ENCODE data around the gene HOXB4.

Gene HOXB4

DNA sequence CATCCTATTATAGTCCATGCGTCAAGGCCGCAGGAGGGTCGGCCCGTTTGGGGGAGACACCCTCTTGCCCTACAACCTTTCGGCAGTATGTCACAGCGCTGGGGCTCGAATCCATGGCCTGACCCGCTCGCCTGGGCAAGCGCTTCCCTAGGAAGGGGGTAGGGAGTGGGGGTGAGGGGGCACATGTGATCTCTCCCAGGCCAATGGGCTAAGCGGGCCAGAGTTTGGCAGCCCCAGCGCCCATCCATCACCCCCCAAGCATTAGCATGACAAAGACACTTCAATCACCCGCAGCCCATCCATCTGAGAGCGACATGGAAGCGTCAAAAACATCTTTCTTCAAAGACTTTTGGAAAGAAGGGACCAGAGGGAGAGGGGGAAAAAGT lies 47.3 kb downstream of the HOXB4 start, which contains the start of gene HOXB1:
Gene HOXB1, minus strand, starts transcription at position 125 of the 386 bp plus-strand sequence. Its CDS starts 107 bp downstream, at position 18.
- DNase-seq (ENCODE audit: low spot score): no peak

DNA sequence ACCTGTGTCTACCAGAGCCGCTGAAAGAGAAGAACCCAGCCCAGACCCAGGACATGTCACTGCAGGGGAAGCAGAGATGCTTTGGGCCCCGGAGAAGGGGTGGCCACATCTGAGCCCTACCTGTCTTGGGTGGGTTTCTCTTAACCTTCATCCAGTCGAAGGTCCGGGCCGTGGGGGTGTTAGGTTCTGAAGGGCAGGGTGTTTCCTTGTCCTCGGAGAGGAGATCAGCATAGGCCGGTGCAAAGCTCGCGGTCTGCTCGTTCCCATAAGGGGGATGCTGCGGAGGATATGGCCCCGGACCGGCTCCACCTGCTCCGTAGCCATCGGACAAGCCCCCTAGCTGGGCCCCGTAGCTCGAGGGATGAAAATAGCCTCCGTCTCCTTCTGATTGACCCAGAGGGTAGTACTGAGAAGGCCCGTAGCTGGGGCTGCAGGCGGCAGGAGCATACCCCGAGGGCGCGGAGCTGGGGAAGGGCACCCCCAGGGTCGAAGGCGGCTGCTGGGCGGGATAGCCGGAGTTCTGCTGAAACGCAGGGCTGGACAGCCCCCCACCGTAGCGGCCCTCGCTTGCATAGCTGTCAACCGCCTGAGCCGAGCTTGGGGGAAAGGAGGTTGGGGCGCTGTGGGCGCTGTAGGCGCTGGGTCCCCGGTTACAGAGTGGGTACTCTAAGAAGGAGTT lies 47.8 kb downstream of the HOXB4 start:
- no peak for DNase-seq (ENCODE audit: low spot score)

- no peak for DNase-seq (ENCODE audit: low spot score)
Observed at GRCh38 chr17:48529683-48530009, 48.5 kb downstream of the HOXB4 start.

- no peak for DNase-seq (ENCODE audit: low spot score)
Observed at GRCh38 chr17:48528936-48529682, 49.0 kb downstream of the HOXB4 start.

GRCh38 chr17:48528153-48528935 lies 49.8 kb downstream of the HOXB4 start:
- no peak for DNase-seq (ENCODE audit: low spot score)

DNA sequence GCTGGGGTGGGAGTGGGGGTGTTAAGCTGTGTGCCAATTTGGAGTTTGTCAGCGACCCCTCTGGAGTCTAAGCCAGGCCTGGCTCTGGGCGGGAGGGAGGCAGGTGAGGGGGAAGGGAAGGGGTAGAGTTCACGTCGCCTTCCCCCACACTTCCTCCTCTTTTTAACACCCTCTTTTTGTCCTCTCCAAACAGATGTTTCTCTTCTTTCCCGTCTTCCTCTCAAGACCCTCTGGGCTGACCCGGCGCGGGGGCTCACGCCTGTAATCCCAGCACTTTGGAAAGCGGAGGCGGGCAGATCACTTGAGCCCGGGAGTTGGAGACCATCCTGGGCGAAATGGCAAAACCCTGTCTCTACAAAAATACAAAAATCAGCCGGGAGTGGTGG lies 50.6 kb downstream of the HOXB4 start:
- DNase-seq (ENCODE audit: low spot score): no peak

- no peak for DNase-seq (ENCODE audit: low spot score)
Observed at GRCh38 chr17:48526608-48527546, 51.3 kb downstream of the HOXB4 start.

Measured in SK-N-DZ (cell line).